GM23338 (cell line): ENCODE results near the gene PARP11. TPM values are rescaled to one million over a fixed set of nuclear protein-coding genes. Genes with fewer than 3 reads are reported as not detected.

ENCODE experiments used
- ATAC-seq: fragments of 200-7000 bp; cut with Tn5 transposase; 3 replicates; pipeline ENCODE4 v1.9.1; 2020
- DNase-seq: peaks from one replicate; pipeline ENCODE4 v3.0.0-alpha.2; 2015; ENCODE audit warnings: low spot score
- H2AFZ ChIP-seq: fragments of 200-600 bp; sonication (generic); 2 replicates; pipeline ENCODE4 v1.8.0; 2016; ENCODE audit warnings: antibody characterized with exemption, mild to moderate bottlenecking, moderate library complexity
- H3F3A ChIP-seq: fragments of 200-600 bp; sonication (generic); replicated peaks from 2 replicates; pipeline ENCODE4 v1.8.0; 2017; ENCODE audit warnings: antibody characterized with exemption, mixed run types, low read depth
- H3K27ac ChIP-seq: fragments of 200-600 bp; sonication (generic); 2 replicates; pipeline ENCODE4 v1.6.1; 2016; ENCODE audit warnings: low read depth
- H3K27me3 ChIP-seq: fragments of 200-600 bp; sonication (generic); 2 replicates; pipeline ENCODE4 v1.8.0; 2016; ENCODE audit warnings: mild to moderate bottlenecking, mixed run types, moderate library complexity; ENCODE audit not compliant: insufficient read depth
- H3K36me3 ChIP-seq: fragments of 200-600 bp; sonication (generic); 2 replicates; pipeline ENCODE4 v1.8.0; 2016; ENCODE audit warnings: mild to moderate bottlenecking; ENCODE audit not compliant: insufficient read depth
- H3K4me1 ChIP-seq: fragments of 200-600 bp; sonication (generic); 2 replicates; pipeline ENCODE4 v1.8.0; 2016; ENCODE audit warnings: mild to moderate bottlenecking, moderate library complexity; ENCODE audit not compliant: insufficient read depth
- H3K4me2 ChIP-seq: fragments of 200-600 bp; sonication (generic); 2 replicates; pipeline ENCODE4 v1.7.1; 2017; ENCODE audit warnings: mixed run types
- H3K4me3 ChIP-seq: fragments of 200-600 bp; sonication (generic); 2 replicates; pipeline ENCODE4 v1.6.1; 2016; ENCODE audit warnings: mixed run types
- H3K79me2 ChIP-seq: fragments of 200-600 bp; sonication (generic); replicated peaks from 2 replicates; pipeline ENCODE4 v1.8.0; 2017; ENCODE audit warnings: mild to moderate bottlenecking; ENCODE audit not compliant: insufficient read depth
- H3K9me2 ChIP-seq: fragments of 200-600 bp; sonication (generic); 2 replicates; pipeline ENCODE4 v1.8.0; 2017; ENCODE audit not compliant: insufficient read depth
- H4K20me1 ChIP-seq: fragments of 200-600 bp; sonication (generic); replicated peaks from 2 replicates; pipeline ENCODE4 v1.8.0; 2017; ENCODE audit warnings: mild to moderate bottlenecking; ENCODE audit not compliant: insufficient read depth
- H3K27ac Mint-ChIP-seq: 2 replicates; pipeline ENCODE4 v1.8.0; 2020; ENCODE audit warnings: inconsistent platforms, mild to moderate bottlenecking, moderate library complexity, mixed read lengths
- H3K27me3 Mint-ChIP-seq: 3 replicates; pipeline ENCODE4 v1.8.0; 2022; ENCODE audit warnings: low read depth, mild to moderate bottlenecking, moderate library complexity, mixed read lengths, inconsistent platforms; ENCODE audit not compliant: insufficient read depth, poor library complexity
- H3K36me3 Mint-ChIP-seq: 3 replicates; pipeline ENCODE4 v1.8.0; 2021; ENCODE audit warnings: low read depth, mild to moderate bottlenecking, inconsistent platforms, moderate library complexity, mixed read lengths
- H3K4me1 Mint-ChIP-seq: 3 replicates; pipeline ENCODE4 v1.8.0; 2020; ENCODE audit warnings: mild to moderate bottlenecking, inconsistent platforms, mixed read lengths
- H3K4me3 Mint-ChIP-seq: 3 replicates; pipeline ENCODE4 v1.8.0; 2021; ENCODE audit warnings: moderate library complexity, mild to moderate bottlenecking, inconsistent platforms, mixed read lengths
- H3K9me3 Mint-ChIP-seq: 3 replicates; pipeline ENCODE4 v1.8.0; 2020; ENCODE audit warnings: moderate library complexity, mild to moderate bottlenecking, inconsistent platforms, mixed read lengths
- EZH2 ChIP-seq: fragments of 200-600 bp; sonication (generic); IDR thresholded peaks from one replicate; pipeline ENCODE4 v1.8.0; 2017; ENCODE audit warnings: antibody characterized with exemption, mild to moderate bottlenecking, low read depth; ENCODE audit not compliant: unreplicated experiment
- EZH2phosphoT487 ChIP-seq: fragments of 200-600 bp; sonication (generic); IDR thresholded peaks from one replicate; pipeline ENCODE4 v1.8.1; 2018; ENCODE audit warnings: antibody characterized with exemption; ENCODE audit not compliant: unreplicated experiment
- JUNB ChIP-seq: IDR thresholded peaks from one replicate; pipeline ENCODE4 v1.6.1; 2016; ENCODE audit warnings: antibody characterized with exemption; ENCODE audit not compliant: unreplicated experiment
- NANOG ChIP-seq: IDR thresholded peaks from 2 replicates; pipeline ENCODE4 v1.6.1; 2016; ENCODE audit warnings: antibody characterized with exemption, borderline replicate concordance
- POLR2AphosphoS5 ChIP-seq: IDR thresholded peaks from 2 replicates; pipeline ENCODE4 v1.6.1; 2016; ENCODE audit warnings: antibody characterized with exemption, low read depth
- STAT1 ChIP-seq: IDR thresholded peaks from one replicate; pipeline ENCODE4 v1.6.1; 2016; ENCODE audit warnings: antibody characterized with exemption; ENCODE audit not compliant: unreplicated experiment
- ZNF114 ChIP-seq: fragments of 250-450 bp; sonication (Bioruptor Pico); IDR thresholded peaks from 2 replicates; pipeline ENCODE4 v1.5.0; 2020; ENCODE audit warnings: mild to moderate bottlenecking, moderate library complexity
- ZNF331 ChIP-seq: fragments of 250-450 bp; sonication (Bioruptor Pico); IDR thresholded peaks from 2 replicates; pipeline ENCODE4 v1.5.0; 2020; ENCODE audit warnings: low read depth, mild to moderate bottlenecking, moderate library complexity
- polyA plus RNA-seq: library from polyadenylated mRNA; unstranded; fragments of >200 nt; fragmentation: Nextera tagmentation; extraction: Ambion mirVana; gene quantifications from 2 replicates; pipeline ENCODE4 v1.2.1, GENCODE V29; 2016
- total RNA-seq: library from RNA; depleted of rRNA; stranded (reverse); fragments of >200 nt; shearing (Covaris generic); gene quantifications from 2 replicates; pipeline ENCODE4 v1.2.3, GENCODE V29; 2014
- TF ChIP-seq, protein P1 (sequence below): IDR thresholded peaks from one replicate; pipeline ENCODE4 v1.6.1; 2018; ENCODE audit warnings: antibody characterized with exemption; ENCODE audit not compliant: unreplicated experiment
- TF ChIP-seq, protein P2 (sequence below), 2 experiments: fragments of 200-600 bp in 1 of 2; sonication (generic) in 1 of 2; conservative IDR thresholded peaks; 2 replicates each; pipeline versions ENCODE4 v1.5.1 to v1.6.1; 2016 to 2017; ENCODE audit warnings: antibody characterized with exemption in 2 of 2, low read depth in 2 of 2, mild to moderate bottlenecking in 2 of 2, moderate library complexity in 1 of 2
- TF ChIP-seq, protein P3 (sequence below): fragments of 250-450 bp; sonication (Bioruptor Pico); IDR thresholded peaks from 2 replicates; pipeline ENCODE4 v1.5.0; 2020; ENCODE audit warnings: mild to moderate bottlenecking, moderate library complexity

The PARP11 gene
- total and polyA plus RNA-seq, 2 experiments from 2014 or later = 4.8 to 11.5 TPM

DNA sequence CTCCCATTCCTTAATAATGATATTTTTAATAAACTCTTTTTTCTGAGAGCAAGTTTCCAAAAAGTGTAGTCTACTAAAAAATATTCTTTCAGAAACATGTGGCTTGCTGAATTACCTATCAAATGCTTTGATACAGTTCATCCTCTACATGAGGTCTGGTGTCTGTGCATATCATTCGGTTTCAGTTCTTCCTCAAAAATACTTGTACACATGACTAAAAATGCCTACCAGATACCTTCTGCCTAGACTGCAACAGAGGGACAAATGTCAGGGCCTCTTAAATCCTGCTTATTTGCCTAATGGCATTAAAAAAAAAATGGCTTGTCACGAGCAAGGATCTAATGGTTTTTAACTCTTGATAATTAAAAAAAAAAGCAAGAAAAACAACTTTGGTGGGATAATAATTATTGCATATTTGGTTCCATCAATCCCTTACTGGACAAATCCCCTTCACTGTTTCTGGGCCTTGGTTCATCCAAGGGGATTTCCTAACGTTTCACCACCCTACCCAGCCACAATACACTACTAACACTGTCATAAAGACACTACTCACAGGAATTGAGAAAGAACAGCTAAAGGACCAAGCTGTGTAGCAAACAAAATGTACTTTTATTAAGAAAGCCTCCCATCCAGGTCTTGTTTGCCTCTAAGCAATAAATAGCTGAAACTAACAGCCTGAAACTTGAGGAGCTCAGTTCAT is 45.7 kb downstream of the PARP11 start:
- H3K27me3 Mint-ChIP-seq = peaks cover 2% of the 10 kb centered on the region
- TF ChIP-seq POLR2AphosphoS5 (no peak), STAT1 (no peak), JUNB (no peak), EZH2 (no peak), NANOG (no peak), ZNF114 (CRISPR knock-in tag) (no peak), ZNF331 (CRISPR knock-in tag) (no peak), EZH2phosphoT487 (no peak)
- TF ChIP-seq, protein P1, sequence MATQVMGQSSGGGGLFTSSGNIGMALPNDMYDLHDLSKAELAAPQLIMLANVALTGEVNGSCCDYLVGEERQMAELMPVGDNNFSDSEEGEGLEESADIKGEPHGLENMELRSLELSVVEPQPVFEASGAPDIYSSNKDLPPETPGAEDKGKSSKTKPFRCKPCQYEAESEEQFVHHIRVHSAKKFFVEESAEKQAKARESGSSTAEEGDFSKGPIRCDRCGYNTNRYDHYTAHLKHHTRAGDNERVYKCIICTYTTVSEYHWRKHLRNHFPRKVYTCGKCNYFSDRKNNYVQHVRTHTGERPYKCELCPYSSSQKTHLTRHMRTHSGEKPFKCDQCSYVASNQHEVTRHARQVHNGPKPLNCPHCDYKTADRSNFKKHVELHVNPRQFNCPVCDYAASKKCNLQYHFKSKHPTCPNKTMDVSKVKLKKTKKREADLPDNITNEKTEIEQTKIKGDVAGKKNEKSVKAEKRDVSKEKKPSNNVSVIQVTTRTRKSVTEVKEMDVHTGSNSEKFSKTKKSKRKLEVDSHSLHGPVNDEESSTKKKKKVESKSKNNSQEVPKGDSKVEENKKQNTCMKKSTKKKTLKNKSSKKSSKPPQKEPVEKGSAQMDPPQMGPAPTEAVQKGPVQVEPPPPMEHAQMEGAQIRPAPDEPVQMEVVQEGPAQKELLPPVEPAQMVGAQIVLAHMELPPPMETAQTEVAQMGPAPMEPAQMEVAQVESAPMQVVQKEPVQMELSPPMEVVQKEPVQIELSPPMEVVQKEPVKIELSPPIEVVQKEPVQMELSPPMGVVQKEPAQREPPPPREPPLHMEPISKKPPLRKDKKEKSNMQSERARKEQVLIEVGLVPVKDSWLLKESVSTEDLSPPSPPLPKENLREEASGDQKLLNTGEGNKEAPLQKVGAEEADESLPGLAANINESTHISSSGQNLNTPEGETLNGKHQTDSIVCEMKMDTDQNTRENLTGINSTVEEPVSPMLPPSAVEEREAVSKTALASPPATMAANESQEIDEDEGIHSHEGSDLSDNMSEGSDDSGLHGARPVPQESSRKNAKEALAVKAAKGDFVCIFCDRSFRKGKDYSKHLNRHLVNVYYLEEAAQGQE = no peak
- TF ChIP-seq, protein P2, sequence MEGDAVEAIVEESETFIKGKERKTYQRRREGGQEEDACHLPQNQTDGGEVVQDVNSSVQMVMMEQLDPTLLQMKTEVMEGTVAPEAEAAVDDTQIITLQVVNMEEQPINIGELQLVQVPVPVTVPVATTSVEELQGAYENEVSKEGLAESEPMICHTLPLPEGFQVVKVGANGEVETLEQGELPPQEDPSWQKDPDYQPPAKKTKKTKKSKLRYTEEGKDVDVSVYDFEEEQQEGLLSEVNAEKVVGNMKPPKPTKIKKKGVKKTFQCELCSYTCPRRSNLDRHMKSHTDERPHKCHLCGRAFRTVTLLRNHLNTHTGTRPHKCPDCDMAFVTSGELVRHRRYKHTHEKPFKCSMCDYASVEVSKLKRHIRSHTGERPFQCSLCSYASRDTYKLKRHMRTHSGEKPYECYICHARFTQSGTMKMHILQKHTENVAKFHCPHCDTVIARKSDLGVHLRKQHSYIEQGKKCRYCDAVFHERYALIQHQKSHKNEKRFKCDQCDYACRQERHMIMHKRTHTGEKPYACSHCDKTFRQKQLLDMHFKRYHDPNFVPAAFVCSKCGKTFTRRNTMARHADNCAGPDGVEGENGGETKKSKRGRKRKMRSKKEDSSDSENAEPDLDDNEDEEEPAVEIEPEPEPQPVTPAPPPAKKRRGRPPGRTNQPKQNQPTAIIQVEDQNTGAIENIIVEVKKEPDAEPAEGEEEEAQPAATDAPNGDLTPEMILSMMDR (conservative IDR thresholded peaks at IDR 0.05; ENCODE audit: low read depth in 2 of 2) = no peak
- no peak overlapping the region for H3K4me2 ChIP-seq
- peaks cover 9% of the 10 kb centered on the region; the same call in 1 of the 3 replicates for H3K36me3 Mint-ChIP-seq
- ATAC-seq = no peak
- H3K9me2 ChIP-seq = no peaks in the 10 kb centered on the region
- no peak for DNase-seq
- no peaks in the 10 kb centered on the region for H4K20me1 ChIP-seq
- H3K79me2 ChIP-seq = no peaks in the 10 kb centered on the region
- no peaks in the 10 kb centered on the region for H3F3A ChIP-seq
- H3K27ac ChIP-seq = no peak overlapping the region
- H3K27me3 ChIP-seq = no peaks in the 10 kb centered on the region
- no peak overlapping the region for H3K4me3 ChIP-seq
- H3K9me3 Mint-ChIP-seq = no peaks in the 10 kb centered on the region
- no peak overlapping the region for H3K4me3 Mint-ChIP-seq
- no peaks in the 10 kb centered on the region for H3K4me1 Mint-ChIP-seq
- no peaks in the 10 kb centered on the region for H3K36me3 ChIP-seq
- no peak overlapping the region for H3K27ac Mint-ChIP-seq
- H2AFZ ChIP-seq = no peak overlapping the region
- no peaks in the 10 kb centered on the region for H3K4me1 ChIP-seq

DNA sequence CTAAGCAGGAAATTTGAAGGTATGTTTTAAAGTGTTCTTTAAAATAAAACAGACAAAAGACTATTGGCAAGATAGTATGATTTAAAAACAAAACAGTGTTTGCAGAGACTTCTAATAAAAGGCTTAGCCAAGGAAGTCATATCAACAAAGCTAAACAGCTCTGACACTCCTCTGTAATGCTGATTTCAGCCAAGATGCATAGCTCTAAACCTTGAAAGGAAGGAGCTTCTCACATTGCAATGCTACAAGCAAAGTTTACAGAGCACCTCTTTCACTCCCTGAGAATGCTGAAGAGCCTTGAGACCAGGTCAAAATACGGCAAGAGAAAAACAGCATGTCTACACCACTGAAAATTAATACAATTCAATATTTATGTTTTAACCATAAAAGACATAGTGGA is 51.8 kb downstream of the PARP11 start:
- Histone ChIP-seq H3K4me2 (peak overlapping the region; percentile 37), H3K79me2 (no peaks in the 10 kb centered on the region), H2AFZ (no peak overlapping the region), H4K20me1 (no peaks in the 10 kb centered on the region), H3K27me3 (no peaks in the 10 kb centered on the region), H3K4me1 (peaks cover 12% of the 10 kb centered on the region), H3K27ac (peak overlapping the region; percentile 80), H3K9me2 (no peaks in the 10 kb centered on the region), H3K4me3 (peak overlapping the region; percentile 12; the same call in 1 of the 2 replicates), H3F3A (no peaks in the 10 kb centered on the region), H3K36me3 (no peaks in the 10 kb centered on the region)
- Mint-ChIP-seq H3K27ac (peak overlapping the region; percentile 91), H3K36me3 (peaks cover 11% of the 10 kb centered on the region; the same call in 1 of the 3 replicates), H3K4me3 (peak overlapping the region; percentile 49), H3K9me3 (no peaks in the 10 kb centered on the region), H3K4me1 (peaks cover 13% of the 10 kb centered on the region; the same call in 2 of the 3 replicates), H3K27me3 (peaks cover 2% of the 10 kb centered on the region)
- ATAC-seq (peak; percentile 99), DNase-seq (peak; percentile 84)
- TF ChIP-seq STAT1 = no peak
- TF ChIP-seq, protein P3, sequence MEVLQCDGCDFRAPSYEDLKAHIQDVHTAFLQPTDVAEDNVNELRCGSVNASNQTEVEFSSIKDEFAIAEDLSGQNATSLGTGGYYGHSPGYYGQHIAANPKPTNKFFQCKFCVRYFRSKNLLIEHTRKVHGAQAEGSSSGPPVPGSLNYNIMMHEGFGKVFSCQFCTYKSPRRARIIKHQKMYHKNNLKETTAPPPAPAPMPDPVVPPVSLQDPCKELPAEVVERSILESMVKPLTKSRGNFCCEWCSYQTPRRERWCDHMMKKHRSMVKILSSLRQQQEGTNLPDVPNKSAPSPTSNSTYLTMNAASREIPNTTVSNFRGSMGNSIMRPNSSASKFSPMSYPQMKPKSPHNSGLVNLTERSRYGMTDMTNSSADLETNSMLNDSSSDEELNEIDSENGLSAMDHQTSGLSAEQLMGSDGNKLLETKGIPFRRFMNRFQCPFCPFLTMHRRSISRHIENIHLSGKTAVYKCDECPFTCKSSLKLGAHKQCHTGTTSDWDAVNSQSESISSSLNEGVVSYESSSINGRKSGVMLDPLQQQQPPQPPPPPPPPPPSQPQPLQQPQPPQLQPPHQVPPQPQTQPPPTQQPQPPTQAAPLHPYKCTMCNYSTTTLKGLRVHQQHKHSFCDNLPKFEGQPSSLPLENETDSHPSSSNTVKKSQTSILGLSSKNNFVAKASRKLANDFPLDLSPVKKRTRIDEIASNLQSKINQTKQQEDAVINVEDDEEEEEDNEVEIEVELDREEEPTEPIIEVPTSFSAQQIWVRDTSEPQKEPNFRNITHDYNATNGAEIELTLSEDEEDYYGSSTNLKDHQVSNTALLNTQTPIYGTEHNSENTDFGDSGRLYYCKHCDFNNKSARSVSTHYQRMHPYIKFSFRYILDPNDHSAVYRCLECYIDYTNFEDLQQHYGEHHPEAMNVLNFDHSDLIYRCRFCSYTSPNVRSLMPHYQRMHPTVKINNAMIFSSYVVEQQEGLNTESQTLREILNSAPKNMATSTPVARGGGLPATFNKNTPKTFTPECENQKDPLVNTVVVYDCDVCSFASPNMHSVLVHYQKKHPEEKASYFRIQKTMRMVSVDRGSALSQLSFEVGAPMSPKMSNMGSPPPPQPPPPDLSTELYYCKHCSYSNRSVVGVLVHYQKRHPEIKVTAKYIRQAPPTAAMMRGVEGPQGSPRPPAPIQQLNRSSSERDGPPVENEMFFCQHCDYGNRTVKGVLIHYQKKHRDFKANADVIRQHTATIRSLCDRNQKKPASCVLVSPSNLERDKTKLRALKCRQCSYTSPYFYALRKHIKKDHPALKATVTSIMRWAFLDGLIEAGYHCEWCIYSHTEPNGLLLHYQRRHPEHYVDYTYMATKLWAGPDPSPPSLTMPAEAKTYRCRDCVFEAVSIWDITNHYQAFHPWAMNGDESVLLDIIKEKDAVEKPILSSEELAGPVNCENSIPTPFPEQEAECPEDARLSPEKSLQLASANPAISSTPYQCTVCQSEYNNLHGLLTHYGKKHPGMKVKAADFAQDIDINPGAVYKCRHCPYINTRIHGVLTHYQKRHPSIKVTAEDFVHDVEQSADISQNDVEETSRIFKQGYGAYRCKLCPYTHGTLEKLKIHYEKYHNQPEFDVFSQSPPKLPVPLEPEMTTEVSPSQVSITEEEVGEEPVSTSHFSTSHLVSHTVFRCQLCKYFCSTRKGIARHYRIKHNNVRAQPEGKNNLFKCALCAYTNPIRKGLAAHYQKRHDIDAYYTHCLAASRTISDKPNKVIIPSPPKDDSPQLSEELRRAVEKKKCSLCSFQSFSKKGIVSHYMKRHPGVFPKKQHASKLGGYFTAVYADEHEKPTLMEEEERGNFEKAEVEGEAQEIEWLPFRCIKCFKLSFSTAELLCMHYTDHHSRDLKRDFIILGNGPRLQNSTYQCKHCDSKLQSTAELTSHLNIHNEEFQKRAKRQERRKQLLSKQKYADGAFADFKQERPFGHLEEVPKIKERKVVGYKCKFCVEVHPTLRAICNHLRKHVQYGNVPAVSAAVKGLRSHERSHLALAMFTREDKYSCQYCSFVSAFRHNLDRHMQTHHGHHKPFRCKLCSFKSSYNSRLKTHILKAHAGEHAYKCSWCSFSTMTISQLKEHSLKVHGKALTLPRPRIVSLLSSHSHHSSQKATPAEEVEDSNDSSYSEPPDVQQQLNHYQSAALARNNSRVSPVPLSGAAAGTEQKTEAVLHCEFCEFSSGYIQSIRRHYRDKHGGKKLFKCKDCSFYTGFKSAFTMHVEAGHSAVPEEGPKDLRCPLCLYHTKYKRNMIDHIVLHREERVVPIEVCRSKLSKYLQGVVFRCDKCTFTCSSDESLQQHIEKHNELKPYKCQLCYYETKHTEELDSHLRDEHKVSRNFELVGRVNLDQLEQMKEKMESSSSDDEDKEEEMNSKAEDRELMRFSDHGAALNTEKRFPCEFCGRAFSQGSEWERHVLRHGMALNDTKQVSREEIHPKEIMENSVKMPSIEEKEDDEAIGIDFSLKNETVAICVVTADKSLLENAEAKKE (CRISPR knock-in tag) = peak; percentile 81
